ENCODE results near the gene LSP1. TPM values are rescaled to one million over a fixed set of nuclear protein-coding genes. Genes with fewer than 3 reads are reported as not detected.
"Not testable (repeated sequence)": the region's sequence is repeated elsewhere in the genome, so short reads cannot be mapped to it uniquely, and the experiment has no call there.

The LSP1 gene, protein sequence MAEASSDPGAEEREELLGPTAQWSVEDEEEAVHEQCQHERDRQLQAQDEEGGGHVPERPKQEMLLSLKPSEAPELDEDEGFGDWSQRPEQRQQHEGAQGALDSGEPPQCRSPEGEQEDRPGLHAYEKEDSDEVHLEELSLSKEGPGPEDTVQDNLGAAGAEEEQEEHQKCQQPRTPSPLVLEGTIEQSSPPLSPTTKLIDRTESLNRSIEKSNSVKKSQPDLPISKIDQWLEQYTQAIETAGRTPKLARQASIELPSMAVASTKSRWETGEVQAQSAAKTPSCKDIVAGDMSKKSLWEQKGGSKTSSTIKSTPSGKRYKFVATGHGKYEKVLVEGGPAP
- 3.8 and 6.5 TPM in 2 replicates for total RNA-seq (2014; rRNA removed; shearing (Covaris generic))

DNA sequence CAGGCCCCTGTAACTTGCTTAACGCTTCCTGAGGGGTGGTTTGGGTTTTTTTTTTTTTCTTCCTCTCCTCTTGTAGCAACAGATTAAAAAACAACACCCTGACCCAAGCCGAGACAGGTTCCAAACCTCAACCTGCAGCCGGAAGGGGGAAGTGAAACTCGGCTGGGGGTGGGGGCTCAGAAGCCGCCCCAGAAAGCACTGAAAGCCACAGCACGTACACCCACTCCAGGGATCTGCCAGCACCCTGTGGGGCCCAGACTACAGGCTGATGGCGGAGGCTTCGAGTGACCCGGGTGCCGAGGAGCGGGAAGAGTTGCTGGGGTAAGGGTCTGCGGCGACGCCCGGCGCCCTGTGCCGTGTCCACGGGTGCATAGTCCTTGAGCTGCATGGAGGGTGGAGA, at the start of gene LSP1:
Gene LSP1 (plus strand): TSS at position 208 of the 400 bp plus-strand sequence. CDS start 61 bp downstream, at position 269.
- no peak for DNase-seq (ENCODE audit: low read depth)

DNA sequence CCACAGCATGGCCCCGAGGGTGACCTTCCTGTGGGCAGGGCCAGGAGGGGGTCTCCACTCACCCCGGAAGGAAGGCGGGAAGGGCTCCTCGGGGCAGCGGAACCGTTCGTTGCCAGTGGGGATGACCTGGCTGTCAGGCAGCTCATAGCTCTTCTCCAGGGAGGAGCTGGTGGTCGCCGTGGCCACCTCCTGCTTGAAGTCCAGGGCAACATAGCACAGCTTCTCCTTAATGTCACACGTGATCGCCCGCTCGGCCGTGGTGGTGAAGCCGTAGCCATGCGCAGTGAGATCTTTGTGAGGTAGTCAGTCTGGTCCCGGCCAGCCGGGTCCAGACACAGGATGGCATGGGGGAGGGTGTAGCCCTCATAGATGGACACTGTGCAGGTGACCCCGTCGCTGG, 49.6 kb upstream of the LSP1 start:
- DNase-seq (ENCODE audit: low read depth) = no peak

DNA sequence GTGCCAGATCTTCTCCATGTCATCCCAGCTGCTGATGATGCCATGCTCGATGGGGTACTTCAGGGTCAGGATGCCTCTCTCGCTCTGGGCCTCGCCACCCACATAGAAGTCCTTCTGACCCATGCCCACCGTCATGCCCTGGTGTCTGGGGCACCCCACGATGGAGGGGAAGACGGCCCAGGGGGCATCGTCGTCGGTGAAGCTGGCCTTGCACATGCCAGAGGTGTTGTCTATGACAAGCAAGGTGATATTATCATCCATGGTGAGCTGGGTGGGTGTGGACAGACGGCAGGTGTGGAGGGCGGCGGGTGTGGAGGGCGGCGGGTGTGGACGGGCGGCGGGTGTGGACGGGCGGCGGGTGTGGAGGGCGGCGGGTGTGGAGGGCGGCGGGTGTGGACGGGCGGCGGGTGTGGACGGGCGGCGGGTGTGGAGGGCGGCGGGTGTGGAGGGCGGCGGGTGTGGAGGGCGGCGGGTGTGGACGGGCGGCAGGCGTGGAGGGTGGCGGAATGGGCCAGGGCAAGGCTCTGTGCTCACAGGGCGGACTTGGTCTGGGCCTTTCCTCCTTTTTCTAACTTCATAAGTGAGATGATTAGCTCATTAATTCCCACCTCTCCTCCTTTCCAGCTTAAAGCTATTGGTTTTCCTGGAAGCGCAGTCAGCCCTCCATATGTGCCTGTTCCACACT, 48.9 kb upstream of the LSP1 start:
- not testable (repeated sequence) for DNase-seq (ENCODE audit: low read depth)

DNA sequence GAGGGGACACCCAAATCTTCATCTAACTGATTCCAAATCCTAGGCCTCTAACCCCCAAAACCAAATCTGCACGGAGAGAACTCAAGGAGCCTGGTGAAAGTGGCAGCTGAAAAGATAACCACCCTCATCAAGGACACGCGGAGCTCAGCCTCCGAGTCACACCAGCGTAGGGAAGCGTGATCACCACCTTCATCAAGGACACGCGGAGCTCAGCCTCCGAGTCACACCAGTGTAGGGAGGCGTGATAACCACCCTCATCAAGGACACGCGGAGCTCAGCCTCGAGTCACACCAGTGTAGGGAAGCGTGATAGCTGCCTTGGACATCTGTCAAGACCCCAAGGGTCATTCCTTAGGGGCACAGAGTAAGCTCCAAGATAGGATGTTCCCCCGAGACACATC, 47.4 kb upstream of the LSP1 start:
- no peak for DNase-seq (ENCODE audit: low read depth)

DNA sequence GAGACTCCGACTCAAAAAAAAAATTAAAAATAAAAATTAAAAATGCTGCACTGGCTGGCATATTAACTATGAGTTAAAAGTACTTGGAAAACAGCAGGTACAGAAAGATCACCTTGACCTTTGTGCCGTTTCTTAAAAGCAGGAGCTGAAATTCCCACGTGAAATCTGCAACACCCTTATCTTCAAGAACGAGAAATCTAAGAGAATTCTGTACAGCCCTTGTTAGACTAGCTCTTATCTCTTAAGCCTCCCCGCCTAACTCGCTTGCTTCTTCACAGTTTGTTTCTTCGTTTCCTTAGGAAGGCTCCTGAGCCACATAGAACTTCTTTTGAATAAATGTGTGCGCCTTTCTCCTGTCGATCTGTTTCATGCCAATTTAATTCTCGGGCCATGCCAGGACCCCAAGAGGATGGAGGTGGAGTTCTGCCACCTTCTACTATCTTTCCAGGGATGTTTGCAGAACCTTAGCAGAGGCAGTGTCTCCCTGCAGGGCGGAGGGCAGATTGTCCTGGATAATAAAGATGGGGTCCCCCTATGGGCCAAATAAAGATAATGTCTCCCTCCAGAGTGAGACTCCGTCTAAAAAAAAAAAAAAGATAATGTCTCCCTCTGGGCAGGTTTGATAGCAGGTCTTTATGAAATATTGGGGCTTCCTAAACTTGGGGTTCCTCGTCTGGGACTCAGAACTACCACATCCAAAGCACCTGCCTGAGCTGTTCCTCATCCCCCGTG, 45.5 kb upstream of the LSP1 start:
- DNase-seq (ENCODE audit: low read depth) = no peak

DNA sequence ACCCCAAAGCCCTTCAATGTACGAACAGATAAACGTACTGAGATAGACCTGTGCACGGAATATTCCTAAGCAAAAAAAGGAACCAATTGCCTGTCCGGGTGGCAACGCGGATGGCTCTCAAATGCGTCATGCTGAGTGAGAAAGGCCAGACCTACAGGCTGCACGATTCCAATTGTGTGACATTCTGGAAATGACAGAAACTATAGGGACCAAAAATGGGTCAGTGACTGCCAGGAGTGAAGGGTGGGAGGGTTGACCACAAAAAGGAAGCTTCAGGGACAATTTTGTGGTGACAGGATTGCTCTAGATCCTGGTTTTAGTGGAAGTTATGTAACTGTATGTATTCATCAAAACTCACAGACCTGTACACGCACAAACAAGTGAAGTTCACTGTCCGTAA, 42.1 kb upstream of the LSP1 start:
- no peak for DNase-seq (ENCODE audit: low read depth)

DNA sequence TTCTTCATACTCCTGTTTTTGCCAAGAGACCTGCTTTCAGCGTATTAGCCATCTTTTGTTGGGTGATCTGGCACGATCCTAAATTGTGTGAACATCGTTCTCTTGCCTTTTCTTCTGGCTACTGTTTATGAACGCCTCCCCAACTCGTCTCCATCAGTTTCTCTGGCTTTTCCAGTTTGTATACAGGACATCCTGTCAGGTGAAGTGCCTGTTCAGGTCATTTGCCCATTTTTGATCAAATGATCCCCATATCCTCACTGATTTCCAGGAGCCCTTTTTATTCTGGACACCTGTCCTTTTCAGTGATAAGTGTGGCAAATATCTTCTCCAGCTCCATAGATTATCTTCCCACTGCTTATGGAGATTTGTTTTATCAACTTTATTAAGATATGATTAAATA, 40.6 kb upstream of the LSP1 start:
- DNase-seq (ENCODE audit: low read depth) = no peak

DNA sequence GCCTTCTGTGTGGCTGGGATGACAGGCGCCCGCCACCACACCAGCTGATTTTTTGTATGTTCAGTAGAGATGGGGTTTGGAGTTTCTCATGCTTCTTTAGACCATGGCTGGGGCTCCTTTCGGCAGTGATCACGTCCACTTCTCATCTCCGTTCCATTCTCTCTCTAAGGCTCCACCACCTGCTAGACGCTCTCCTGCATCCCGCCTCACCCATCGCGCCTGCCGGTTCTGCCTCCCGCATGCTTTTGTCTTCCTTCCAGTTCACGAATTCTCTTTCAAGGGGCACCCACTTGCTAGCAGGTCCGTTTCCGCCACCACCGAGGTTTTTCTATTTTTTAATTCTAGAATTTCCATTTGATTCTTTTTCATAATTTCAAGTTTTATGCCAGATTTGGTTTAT, 40.1 kb upstream of the LSP1 start:
- no peak for DNase-seq (ENCODE audit: low read depth)

DNA sequence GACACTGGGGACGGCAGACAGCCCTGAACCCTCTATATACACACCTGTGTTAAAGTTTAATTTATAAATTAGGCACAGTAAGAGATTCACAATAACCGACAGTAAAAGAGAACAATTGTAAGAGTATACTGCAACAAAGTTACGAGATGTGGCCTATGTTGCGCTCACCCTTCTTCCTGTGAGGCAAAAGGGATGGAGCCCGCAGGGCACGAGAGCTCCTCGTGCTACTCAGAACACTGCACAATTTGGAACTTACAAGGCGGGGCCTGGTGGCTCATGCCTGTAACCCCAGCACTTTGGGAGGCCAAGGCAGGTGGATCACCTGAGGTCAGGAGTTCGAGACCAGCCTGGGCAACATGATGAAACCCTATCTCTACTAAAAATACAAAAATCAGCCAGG, 39.5 kb upstream of the LSP1 start:
- DNase-seq (ENCODE audit: low read depth) = not testable (repeated sequence)

DNA sequence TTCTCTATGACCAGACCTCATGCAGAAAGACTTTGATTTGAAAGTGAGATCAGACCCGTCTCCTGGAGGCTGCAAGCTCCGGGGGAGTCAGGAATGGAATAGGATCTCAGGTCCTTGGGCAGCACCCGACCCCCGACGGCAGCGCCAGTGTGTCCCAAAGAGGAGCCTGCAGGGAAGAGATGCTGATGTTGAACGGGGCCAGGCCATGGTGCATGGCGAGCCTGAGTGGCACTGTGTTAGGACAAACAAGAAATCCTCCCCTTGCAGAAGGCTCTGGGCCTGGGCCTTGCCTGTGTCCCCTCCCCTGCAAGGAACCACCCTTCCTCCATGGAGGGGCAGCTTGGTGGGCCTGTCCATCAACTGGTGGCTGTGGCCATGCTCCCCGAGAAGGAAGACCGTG, 38.2 kb upstream of the LSP1 start:
- no peak for DNase-seq (ENCODE audit: low read depth)

DNA sequence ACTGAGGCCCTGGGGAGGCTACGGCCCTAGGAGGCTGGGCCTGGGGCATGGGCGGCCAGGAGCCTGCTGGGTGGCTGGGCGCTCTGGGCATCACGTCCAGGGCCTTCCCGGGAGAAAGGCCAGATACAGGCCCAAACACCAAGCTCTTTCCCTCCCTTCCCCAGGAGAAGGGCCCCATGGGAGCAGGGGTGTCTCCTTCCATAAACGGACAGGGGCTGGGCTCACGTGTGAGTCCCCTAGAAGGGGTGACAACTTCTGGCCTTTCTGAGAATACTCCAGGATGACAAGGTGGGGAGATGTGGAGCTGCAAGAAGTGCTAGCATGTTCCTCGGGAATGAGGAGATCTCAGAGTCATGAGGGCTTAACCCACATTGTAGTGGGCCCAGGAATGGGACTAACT, 37.6 kb upstream of the LSP1 start:
- no peak for DNase-seq (ENCODE audit: low read depth)

DNA sequence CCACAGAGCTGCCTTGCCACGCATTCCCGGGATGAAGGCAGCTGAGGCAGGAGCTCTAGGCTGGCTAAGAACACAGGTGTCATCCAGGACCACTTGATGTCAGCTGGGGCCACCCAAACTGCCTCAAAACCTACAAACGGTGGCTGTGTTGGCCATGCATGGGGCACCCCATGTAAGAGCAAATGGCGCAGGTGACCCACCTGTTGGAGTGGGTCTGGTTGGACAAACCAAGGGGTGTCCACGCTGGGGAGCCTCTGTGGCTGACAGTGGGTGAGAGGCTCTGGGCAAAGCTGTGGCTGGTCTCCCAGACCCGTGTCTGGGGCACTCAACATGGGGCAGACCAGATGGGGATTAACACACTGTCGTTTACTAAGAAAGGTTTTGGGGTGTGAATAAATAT, 37.1 kb upstream of the LSP1 start:
- DNase-seq (ENCODE audit: low read depth) = no peak

DNA sequence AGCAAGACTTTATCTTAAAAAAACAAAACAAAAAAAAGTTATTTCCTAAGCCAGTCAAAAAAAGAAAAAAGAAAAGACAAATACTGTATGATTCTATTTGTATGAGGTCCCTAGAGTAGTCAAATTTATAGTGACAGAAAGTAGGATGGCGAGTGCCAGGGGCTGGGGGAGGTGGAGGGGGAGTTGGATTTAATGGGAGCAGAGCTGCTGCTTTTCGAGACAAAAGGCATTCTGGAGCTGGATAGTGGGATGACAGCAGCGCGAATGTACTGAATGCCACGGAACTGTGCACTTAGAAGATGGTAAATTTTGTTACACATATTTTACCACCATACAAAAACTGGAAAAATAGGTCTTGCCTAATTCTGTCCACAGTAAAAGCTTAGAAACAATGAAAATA, 35.9 kb upstream of the LSP1 start:
- DNase-seq (ENCODE audit: low read depth) = no peak

DNA sequence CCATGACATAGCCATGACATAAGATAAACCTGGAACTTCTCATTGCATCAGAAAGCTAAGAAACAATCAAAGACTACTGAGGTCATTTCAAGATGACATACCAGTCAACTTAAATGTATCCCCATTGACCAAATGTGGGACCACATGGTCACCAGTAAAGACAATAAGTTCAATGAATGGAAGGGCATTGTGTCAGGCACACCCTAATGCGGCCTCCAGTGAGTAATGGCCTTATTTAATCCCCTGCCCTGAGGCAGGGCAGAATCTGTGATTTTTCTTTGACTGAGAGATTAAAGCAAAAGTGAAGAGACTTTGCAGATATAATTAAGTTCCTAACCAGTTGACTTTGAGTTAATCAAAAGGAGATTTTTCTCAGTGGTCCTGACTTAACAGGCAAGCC, 35.4 kb upstream of the LSP1 start:
- no peak for DNase-seq (ENCODE audit: low read depth)

DNA sequence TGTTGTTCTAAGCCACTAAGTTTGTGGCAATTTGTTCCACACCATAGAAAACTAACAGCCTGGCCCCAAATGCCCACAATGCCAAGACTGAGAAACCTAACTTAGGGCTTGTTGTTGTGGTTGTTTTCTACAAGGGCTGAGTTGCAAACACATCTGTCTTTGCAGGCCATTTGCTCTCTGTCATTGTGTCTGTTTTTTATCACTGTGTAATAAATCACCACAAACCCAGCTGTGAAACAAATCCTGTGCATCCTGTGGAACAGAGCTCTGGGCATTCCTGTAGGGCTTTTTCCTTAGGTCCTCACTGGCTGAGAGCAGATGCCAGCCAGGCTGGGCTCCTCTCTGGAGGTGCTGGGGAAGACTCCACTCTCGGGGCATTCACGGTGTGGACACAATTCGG, 33.8 kb upstream of the LSP1 start:
- no peak for DNase-seq (ENCODE audit: low read depth)

DNA sequence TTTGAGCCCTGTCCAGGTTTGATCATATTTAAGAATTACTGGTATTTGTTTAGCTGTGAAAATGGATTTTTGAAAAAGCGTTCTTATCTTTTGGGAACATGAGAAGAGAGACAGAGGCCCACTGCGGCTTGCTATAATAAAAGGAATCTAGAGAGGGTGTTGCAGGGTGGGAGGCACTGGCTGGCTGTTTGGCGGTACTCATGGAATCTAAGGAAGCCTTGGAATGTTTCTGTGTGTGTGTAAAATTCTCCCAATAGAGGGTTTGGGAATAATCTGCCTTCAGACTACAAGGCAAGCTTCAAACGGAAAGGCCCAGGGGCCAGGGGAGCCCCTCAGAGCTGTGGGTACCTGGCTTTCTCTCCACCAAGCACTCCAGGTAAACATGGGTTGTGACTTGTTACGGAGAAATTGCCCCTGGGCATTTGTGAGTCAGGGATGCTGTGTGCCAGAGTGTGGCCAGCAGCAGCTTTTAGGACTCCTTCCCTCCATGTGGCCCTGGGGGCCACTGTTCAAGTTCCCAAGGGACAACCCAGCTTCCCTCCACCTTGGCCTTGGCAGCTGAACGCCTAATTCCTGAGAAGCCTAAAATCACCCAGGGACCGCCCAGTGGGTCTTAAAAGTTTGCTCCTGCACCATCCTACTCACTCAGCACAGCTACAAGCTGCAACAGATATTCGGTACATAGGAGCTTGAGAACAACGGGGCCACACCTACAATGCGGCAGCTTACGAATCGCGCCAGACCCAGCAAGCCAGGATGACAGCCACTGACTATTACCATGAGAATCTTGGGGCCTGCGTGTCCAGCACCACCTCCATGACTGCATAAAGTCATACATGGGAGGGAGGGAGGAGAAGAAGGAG, 32.2 kb upstream of the LSP1 start:
- DNase-seq (ENCODE audit: low read depth) = no peak

DNA sequence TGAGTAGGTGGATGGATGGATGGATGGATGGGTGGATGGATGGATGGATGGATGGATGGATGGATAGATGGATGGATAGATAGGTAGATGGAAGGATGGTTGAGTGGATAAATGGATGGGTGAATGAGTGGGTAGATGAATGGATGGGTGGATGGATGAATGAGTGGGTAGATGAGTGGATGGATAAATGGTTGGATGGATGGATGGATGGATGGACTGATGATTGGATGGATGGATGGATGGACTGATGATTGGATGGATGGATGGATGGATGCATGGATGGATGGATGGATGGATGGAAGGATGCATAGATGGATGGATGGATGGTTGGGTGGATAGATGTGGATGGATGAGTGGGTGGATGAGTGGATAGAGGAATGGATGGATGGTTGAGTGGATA, 31.3 kb upstream of the LSP1 start:
- DNase-seq (ENCODE audit: low read depth) = no peak

DNA sequence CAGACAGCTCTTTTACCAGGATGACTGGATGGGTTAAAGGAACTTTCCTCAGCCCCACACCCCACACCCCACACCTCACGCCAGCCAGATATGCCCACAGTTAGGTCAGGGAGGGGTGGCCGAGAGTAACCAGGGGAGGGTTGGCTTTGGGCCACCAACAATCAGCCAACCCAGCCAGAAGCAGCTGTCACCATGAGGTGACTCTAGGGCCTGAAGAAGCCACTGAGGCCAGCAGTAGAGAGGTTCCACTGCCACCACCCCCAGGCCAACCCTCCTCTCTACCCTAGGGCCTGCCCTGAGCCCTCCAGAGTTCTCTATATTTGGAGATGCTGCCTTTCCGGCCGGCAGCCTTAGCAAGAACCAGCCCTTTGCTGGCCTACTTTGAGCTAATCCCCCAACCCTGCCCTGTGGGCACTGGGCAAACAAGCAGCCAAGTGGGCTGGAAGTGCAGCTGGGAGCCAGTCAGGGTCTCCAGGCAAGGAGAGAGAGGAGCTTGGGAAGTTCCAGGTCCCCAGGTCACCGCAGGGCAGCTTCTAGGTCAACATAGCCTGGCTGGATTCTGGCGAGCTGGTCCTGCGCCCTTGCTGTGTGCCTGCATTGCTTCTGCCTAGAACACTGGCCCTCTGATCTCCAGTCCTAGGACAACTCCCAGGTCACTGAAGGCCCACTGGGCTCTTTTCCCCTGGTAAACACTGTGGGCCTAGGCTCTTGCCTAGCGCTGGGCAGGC, 30.1 kb upstream of the LSP1 start:
- DNase-seq (ENCODE audit: low read depth) = no peak

DNA sequence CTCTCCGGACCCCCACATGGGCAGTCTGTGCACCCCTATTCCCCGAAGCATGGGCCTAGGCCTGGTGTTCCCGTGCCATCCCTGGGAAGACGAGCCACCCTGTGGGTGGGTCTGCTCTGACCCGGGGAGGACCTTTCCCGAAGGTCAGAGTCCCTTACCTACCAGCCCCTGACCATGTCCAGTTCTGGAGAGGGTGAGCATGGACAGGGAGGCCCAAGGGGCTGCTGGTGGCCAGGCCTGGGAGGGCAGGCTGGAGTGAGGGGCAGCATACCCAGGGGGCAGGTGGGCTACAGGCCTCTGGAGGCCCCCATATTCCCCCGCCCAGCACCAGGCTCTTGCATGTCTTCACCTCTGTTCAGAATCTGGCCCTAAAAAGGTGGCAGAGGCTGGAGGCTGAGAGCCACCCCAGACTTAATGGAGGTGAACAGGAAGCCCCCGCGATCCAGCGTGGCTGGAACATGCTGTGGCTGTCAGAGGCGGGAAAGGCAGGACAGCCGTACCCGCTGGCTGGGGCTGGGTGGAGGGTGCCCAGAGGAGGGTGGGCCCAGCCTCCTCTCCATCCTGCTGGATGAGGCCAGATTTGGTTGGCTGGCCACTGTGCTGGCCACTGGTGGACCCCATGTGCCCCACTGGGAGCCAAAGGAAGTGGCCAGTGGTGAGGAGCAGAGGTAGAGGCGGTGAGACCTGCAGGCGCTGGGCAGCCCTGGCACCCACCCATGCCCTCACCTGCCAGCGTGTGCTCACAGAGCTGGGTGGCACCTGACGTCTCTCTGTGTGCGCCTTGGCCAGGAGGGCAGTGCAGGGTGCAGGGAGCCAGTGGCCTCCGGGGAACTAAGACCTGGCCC, 29.3 kb upstream of the LSP1 start:
- no peak for DNase-seq (ENCODE audit: low read depth)

Measured in Daoy (cell line).